Measurements from ENCODE around the gene OMA1. TPM values are rescaled to one million over a fixed set of nuclear protein-coding genes. Genes with fewer than 3 reads are reported as not detected.
"Not testable (repeated sequence)": the region's sequence is repeated elsewhere in the genome, so short reads cannot be mapped to it uniquely, and the experiment has no call there.

OMA1 gene
- polyA plus RNA-seq, 1 of the 3 experiments (the other 2 are of a cell fraction), result 6.9 TPM

DNA sequence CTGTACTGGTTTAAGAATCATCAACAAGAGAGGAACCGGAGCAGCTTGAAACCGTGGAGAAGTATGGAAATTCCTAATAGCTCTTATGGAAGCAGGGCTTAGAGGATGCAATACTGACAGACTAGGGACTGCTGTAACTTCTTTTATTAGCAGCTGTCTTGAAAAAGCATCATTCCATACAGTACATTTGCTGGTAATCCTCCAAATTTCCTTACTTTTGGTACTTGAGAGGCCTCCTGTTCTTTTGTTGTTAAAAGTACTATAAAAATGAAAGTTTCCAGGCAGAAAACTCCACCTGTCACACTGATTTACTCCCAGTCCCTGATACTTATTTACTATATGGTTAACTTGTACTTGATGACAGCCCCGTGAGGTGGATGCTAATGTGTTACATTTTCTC lies 7.7 kb downstream of the OMA1 start:
- TF ChIP-seq GABPA (IDR thresholded peaks at IDR 0.05; ENCODE audit: low read depth) (no peak), NRF1 (IDR thresholded peaks at IDR 0.05; ENCODE audit: low read depth, low read length) (no peak), GATA2 (CRISPR knock-in tag; IDR thresholded peaks at IDR 0.05) (no peak), TEAD4 (IDR thresholded peaks at IDR 0.05; ENCODE audit: borderline replicate concordance, insufficient read depth) (no peak), IRF3 (IDR thresholded peaks at IDR 0.05; ENCODE audit: low read depth, low read length) (no peak), EP300 (IDR thresholded peaks at IDR 0.05; ENCODE audit: borderline replicate concordance in 1 of 2, low read depth in 1 of 2, low read length in 1 of 2) (no peak), RAD21 (IDR thresholded peaks at IDR 0.05; ENCODE audit: low read length) (no peak), TCF12 (IDR thresholded peaks at IDR 0.05) (no peak), POLR2AphosphoS5 (IDR thresholded peaks at IDR 0.05; ENCODE audit: low read depth, low read length) (no peak), NFIC (IDR thresholded peaks at IDR 0.05; ENCODE audit: borderline replicate concordance) (no peak), SIN3A (IDR thresholded peaks at IDR 0.05; ENCODE audit: borderline replicate concordance, low read depth, low read length) (no peak), RXRA (IDR thresholded peaks at IDR 0.05; ENCODE audit: borderline replicate concordance, low read depth) (no peak), REST (IDR thresholded peaks at IDR 0.05; ENCODE audit: low read depth, low read length) (no peak), YY1 (IDR thresholded peaks at IDR 0.05; ENCODE audit: low read depth) (no peak)
- TF ChIP-seq, protein P1, sequence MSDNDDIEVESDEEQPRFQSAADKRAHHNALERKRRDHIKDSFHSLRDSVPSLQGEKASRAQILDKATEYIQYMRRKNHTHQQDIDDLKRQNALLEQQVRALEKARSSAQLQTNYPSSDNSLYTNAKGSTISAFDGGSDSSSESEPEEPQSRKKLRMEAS (IDR thresholded peaks at IDR 0.05; ENCODE audit: low read depth), result no peak
- TF ChIP-seq, protein P2, sequence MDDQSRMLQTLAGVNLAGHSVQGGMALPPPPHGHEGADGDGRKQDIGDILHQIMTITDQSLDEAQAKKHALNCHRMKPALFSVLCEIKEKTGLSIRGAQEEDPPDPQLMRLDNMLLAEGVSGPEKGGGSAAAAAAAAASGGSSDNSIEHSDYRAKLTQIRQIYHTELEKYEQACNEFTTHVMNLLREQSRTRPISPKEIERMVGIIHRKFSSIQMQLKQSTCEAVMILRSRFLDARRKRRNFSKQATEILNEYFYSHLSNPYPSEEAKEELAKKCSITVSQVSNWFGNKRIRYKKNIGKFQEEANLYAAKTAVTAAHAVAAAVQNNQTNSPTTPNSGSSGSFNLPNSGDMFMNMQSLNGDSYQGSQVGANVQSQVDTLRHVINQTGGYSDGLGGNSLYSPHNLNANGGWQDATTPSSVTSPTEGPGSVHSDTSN (IDR thresholded peaks at IDR 0.05), result no peak
- TF ChIP-seq, protein P3, sequence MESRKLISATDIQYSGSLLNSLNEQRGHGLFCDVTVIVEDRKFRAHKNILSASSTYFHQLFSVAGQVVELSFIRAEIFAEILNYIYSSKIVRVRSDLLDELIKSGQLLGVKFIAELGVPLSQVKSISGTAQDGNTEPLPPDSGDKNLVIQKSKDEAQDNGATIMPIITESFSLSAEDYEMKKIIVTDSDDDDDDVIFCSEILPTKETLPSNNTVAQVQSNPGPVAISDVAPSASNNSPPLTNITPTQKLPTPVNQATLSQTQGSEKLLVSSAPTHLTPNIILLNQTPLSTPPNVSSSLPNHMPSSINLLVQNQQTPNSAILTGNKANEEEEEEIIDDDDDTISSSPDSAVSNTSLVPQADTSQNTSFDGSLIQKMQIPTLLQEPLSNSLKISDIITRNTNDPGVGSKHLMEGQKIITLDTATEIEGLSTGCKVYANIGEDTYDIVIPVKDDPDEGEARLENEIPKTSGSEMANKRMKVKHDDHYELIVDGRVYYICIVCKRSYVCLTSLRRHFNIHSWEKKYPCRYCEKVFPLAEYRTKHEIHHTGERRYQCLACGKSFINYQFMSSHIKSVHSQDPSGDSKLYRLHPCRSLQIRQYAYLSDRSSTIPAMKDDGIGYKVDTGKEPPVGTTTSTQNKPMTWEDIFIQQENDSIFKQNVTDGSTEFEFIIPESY (IDR thresholded peaks at IDR 0.05; ENCODE audit: borderline replicate concordance, low read depth), result no peak
- WGBS (ENCODE audit: low lambda C conversion rate), result 94% methylated on average over 3 of the region's 3 CpGs
- no peaks in the 10 kb centered on the region for H4K20me1 ChIP-seq (ENCODE audit: insufficient read depth)
- H3K27me3 ChIP-seq (ENCODE audit: insufficient read depth), result no peaks in the 10 kb centered on the region
- H3F3A ChIP-seq (replicated peaks; ENCODE audit: insufficient read depth), result no peaks in the 10 kb centered on the region
- H3K9ac ChIP-seq, result no peak overlapping the region
- H2AFZ ChIP-seq (ENCODE audit: low read depth), result no peak overlapping the region
- no peak overlapping the region for H3K27ac ChIP-seq (ENCODE audit: low read depth in 2 of 2, low read length in 1 of 2)
- no peak overlapping the region for H3K4me2 ChIP-seq
- DNase-seq, result no peak
- H3K9me3 ChIP-seq, result no peaks in the 10 kb centered on the region
- H3K9me2 ChIP-seq, result no peaks in the 10 kb centered on the region
- POLR2A ChIA-PET, result no interaction called here
- no peaks in the 10 kb centered on the region; a peak in 2 of 4 replicates for H3K4me1 ChIP-seq (ENCODE audit: control insufficient read depth in 1 of 2, insufficient read depth in 2 of 2, low read depth in 1 of 2, low read length in 1 of 2)
- H3K4me3 ChIP-seq (ENCODE audit: low read depth in 2 of 2, low read length in 1 of 2), result no peak overlapping the region
- no peaks in the 10 kb centered on the region for H3K79me2 ChIP-seq (ENCODE audit: insufficient read depth)
- peaks cover 0 to 4% of the 10 kb centered on the region in 2 experiments for H3K36me3 ChIP-seq (replicated peaks in 1 of 2; ENCODE audit: control insufficient read depth in 1 of 2, insufficient read depth in 2 of 2, low read length in 1 of 2)
- CTCF ChIA-PET, result interaction anchor here (1.0 to 2.5 kb wide), 4 partner anchors 8 to 23 kb away, joined by 3 to 16 read pairs (median 4); partner anchors contain the start of gene OMA1

DNA sequence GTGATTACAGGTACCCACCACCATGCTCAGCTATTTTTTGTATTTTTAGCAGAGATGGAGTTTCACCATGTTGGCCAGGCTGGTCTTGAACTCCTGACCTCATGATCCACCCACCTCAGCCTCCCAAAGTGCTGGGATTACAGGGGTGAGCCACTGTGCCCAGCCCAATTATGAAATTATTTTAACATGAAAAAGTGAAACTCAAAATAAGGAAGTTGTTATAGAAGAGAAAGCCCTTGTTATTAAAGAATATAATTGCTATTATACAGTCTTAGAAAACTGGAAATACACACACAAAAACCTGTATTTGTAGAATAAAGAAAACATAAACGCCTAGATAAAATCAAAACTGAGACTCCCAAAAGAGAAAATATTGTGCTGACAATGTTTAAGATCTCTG lies 14.7 kb downstream of the OMA1 start:
- POLR2A ChIA-PET; H2AFZ ChIP-seq (ENCODE audit: low read depth): not testable (repeated sequence)
- WGBS (ENCODE audit: low lambda C conversion rate), result 91% methylated on average over 1 of the region's 1 CpG

More for the DNA sequence above, 14.7 kb downstream of the OMA1 start:
- CTCF ChIA-PET, result interaction anchor here (1.4 kb wide), 1 partner anchor 16 kb away, joined by 3 read pairs; no protein-coding TSS in a partner anchor
- H3K27ac ChIP-seq (ENCODE audit: low read depth in 2 of 2, low read length in 1 of 2); H3F3A ChIP-seq (replicated peaks; ENCODE audit: insufficient read depth); H3K4me2 ChIP-seq; H3K36me3 ChIP-seq (replicated peaks in 1 of 2; ENCODE audit: control insufficient read depth in 1 of 2, insufficient read depth in 2 of 2, low read length in 1 of 2); H3K79me2 ChIP-seq (ENCODE audit: insufficient read depth); H3K9ac ChIP-seq; H3K27me3 ChIP-seq (ENCODE audit: insufficient read depth); H3K9me3 ChIP-seq; H3K4me3 ChIP-seq (ENCODE audit: low read depth in 2 of 2, low read length in 1 of 2); DNase-seq; H3K9me2 ChIP-seq; H4K20me1 ChIP-seq (ENCODE audit: insufficient read depth); H3K4me1 ChIP-seq (ENCODE audit: control insufficient read depth in 1 of 2, insufficient read depth in 2 of 2, low read depth in 1 of 2, low read length in 1 of 2): not testable (repeated sequence)
